G401.6 (cell line): ENCODE measurements around the gene NIM1K.
"Not testable (repeated sequence)": the region's sequence is repeated elsewhere in the genome, so short reads cannot be mapped to it uniquely, and the experiment has no call there.

Experiments
- FAIRE-seq: peaks from 2 replicates; lab custom pipeline; 2012; peaks lifted over from hg19 to GRCh38; lab: Jason Lieb, UNC

NIM1K gene

DNA sequence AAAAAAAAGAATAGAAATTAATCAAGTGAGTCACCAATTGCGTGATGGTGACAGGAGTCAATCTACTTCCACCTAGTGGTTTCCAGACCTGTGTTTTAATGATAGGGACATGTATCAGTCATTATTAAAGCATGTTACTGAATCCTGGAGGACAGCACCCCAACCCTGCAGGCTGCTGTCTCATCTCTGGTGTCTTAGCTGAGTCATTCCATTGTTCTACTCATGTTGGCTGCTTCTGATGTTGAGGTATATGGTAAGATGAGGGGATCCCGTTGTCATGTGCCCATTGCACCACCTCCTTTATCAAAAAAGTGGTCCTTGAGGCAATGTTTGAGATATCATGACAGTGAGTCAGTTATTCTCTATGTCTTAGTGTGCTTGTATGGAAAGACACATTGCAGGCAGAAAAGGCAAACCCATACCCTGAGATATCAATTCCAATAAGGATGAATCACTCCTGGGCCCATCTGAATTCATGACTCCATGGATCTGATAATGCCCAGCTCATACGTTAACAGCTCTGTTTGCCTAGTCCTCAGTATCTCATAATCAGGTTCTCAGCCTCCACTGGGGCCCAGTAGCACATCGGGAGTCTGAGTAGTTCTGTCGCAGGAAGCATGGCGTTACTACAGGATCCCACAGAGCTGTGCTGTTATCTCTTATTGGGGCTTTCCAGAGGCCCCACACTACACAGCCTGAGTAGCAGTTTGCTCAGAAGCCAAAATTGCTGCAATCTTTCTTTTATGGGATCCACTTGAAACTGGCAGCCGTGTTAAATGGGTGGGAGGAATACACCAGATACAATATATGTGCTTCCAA lies 90.0 kb downstream of the NIM1K start:
- FAIRE-seq: no peak

DNA sequence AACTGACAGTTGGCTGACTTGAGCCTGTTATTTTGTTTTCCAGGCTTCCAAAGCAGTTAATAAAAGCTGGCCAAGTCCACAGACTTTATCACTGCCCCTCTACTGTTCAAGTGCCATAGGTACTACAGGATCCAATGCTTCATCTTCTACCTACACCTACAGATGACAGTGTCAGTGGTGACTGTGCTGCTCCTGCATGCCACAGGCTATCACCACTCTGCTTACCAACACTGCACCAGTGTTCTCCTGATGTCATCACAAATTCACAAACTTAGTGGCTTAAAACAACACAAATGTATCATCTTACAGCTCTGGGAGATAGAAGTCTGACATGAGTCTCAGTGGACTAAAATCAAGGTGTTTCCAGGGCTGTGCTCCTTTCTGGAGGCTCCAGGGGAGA lies 94.6 kb downstream of the NIM1K start:
- no peak for FAIRE-seq

DNA sequence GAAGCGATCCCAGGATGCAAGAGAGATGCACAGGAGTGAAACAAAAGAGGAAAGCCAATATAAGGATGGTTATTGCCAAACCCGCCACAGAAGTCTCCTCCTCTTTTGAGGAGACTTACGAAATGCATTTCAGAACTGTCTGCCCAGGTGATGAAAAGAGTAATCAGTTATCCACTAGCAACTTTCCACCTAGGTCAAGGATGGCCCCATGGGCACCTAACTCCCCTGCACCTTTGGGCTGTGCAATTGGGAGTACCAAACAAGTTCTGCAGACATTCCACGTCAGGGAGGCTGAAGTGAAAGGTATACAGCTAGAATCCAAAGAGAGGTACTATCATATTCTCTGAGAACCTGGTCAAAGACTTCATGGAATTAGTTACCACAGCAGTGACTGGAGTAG lies 95.5 kb downstream of the NIM1K start:
- FAIRE-seq: no peak

DNA sequence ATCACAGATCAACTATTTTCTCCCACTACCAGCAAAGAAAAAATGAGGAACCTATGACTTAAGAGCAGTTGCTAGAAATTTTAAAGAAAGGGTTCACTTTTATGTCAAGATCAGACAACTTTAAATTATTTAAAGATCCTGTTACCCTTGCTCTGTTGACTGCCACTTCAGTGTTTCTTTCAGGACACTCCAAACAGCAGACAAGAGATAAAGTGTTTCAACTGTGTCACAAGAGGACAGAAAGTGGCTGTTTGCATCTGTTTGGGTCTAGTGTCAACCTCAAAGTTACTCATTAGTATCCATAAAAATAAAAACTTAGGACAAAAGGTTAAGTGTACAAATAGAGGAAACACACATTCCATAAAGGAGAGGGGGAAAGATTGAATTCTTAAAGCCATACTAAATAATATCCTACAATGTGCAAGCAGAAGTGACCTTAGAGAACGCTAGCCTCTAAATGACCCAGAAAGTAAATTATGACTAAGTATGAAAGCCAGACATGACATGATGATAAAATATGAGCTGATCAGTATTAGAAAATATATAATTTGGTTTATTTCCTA lies 96.3 kb downstream of the NIM1K start:
- FAIRE-seq: no peak

GRCh38 chr5:43290726-43291125 lies 98.7 kb downstream of the NIM1K start:
- FAIRE-seq: no peak

- FAIRE-seq: no peak
These were observed 102.2 kb downstream of the NIM1K start for GRCh38 chr5:43294226-43294625.

- FAIRE-seq: no peak
These were observed 103.2 kb downstream of the NIM1K start for GRCh38 chr5:43295202-43295601.

DNA sequence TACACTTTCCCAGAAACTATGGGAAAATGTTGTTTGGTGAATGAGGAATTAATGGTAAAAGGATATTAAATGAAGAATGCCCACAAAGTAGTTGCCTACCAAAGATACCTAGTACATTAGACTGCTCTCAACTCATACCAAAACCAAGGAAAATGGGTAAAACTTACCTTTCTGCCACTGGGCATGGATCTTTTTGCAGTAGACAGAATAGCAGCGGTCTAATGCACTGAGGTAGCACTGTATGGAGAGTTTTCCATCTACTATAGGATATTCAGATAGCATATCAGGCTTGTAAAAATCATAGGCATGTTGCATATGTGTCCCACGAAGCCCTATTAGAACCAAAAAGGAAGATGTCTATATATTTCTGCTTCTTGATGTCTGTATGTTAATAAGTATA lies 104.8 kb downstream of the NIM1K start:
- no peak for FAIRE-seq

DNA sequence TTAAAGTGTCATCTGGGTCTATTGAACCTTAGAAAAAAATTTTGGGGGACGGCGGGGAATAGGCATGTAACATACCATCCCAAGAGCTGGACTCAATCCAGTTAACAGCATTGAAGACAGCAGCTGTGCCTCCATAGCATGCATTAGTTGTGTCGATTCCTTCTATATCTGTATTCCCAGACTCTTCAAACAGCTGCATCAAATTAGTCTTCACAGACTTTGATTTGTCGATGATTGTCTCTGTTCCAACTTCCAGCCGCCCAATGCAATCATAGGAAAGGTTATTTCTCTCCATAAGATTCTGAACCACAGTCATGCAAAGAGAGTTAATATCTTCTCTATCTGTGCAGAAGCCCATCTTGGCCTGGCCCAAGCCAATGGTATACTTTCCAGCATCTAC lies 106.4 kb downstream of the NIM1K start:
- FAIRE-seq: no peak

DNA sequence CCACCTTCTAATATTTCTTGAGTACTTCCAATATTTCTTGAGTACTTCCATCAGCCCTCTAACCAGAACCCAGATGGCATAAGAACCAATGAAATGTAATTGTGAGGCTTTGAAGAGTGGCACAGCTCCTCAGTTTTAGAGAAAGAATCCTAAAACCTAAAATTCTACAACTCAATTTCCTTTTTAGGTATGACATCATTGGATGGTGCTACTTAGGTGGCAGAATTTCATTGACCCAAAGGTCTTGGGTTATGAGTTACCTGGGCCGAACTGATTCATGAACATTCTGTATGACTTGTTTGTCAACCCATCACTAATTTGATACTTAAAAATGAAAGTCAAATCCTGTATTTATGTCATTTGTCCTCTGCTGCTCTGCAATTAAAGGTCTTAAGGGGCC lies 108.1 kb downstream of the NIM1K start:
- no peak for FAIRE-seq

DNA sequence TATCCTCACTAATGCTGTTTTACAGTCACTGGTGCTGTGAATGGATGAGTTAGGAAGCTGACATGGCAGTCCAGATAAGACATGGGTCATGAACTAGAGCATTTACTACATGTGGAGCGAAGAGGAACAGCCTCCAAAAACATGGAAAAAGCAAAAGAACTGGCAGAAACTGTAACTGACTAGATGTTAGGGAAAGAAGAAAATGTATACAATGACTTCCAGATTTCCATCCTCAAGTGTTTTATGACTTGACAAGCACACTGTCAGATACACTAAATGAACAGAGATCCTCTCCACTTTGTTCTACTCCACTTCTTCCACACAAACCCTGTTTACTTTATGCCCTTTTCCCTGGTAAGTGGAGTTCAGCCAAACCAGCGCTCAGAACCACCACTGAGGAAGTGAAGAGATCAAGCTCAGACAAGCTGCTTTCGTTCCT lies 109.6 kb downstream of the NIM1K start:
- FAIRE-seq: no peak

DNA sequence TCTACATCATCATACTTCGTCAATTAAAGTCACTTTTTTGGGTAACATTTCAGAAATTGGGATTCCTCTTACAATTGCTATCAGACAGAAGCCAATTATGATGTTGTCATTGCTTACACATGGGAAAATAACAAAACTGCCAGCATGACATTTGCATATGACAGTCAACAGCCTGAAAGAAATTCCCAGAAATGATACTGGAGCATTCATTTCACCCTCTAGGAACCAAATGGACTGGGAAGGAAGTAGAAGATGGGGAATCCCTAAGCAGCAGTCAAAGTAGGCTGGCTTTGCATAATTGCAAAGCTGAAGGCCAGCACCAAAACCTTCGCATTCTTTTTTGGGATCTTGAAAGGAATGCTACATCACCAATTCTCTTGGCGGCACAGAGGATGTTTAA lies 110.5 kb downstream of the NIM1K start:
- no peak for FAIRE-seq

DNA sequence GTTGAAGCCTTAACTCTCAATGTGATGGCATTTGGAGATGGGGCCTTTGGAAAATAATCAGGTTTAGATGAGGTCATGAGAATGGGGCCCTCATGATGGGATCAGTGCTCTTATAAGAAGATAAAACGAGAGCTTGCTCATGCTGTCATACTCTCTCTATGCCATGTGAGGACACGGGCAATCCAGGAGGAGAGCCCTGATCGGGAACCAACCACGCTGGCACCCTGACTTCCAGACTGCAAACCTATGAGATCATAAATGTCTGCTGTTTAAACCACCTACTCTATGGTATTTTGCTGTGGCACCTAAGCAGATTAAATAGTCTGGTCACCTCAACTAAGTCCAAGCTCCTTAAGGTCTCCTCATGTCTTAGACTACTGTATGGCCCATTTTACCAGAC lies 111.2 kb downstream of the NIM1K start:
- no peak for FAIRE-seq

GRCh38 chr5:43304525-43304924 lies 112.5 kb downstream of the NIM1K start:
- no peak for FAIRE-seq

- peak; percentile 90 for FAIRE-seq
These were observed 114.0 kb downstream of the NIM1K start for GRCh38 chr5:43305948-43306565.

- not testable (repeated sequence) for FAIRE-seq
These were observed 114.9 kb downstream of the NIM1K start for GRCh38 chr5:43306954-43307353.

DNA sequence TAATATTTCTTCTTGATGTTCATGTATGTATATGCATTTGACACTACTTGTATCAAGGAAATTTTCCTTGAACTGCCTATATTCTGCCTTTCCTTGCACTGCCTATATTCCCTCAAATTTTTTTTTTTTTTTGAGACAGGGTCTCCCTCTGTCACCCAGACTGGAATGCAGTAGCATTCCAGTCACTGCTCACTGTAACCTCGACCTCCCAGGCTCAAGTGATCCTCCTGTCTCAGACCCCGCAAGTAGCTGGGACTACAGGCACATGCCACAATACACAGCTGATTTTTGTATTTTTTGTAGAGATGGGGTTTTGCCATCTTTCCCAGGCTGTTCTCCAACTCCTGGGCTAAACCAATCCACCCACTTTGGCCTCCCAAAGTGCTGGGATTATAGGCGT lies 117.1 kb downstream of the NIM1K start:
- FAIRE-seq: no peak

- no peak for FAIRE-seq
These were observed 117.6 kb downstream of the NIM1K start for GRCh38 chr5:43309637-43310036.

- FAIRE-seq: no peak
These were observed 120.1 kb downstream of the NIM1K start for GRCh38 chr5:43312076-43312661.

- FAIRE-seq: no peak
These were observed 120.6 kb downstream of the NIM1K start for GRCh38 chr5:43312699-43313034.

- FAIRE-seq: peak; percentile 99
These were observed 121.2 kb downstream of the NIM1K start, which contains the start of gene HMGCS1 for GRCh38 chr5:43313035-43313853. HMGCS1 (minus strand) TSS chr5:43313412; CDS start chr5:43298965, 14,447 bp downstream.

DNA sequence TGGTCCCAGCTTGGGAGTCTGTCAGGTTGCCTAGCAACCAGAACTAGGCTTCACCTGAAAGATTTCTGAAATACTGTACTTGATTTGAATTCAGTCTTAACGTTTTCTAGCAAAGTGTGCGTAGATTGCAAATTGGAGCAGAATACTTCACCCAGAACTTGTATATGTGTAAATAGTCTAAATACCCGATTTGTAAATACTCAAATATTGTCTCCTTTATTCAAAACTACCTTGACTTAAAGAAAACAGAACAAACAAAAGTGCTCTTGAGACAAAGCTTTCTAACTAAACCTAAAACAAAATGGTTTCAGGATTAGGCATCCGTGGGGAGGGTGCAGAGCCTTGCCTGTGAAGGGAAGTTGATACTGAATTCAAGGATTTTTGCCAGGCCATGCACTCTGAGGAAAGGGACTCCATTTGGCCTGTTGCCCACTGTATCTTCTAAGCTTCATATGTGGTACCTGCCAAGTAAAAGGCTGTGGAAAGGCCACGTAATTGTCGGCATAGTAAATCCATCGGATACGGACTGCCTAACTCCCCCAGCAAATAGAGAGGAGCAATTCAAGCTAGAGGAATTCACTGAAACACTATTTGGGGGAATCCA lies 121.9 kb downstream of the NIM1K start:
- no peak for FAIRE-seq
